Embryonic facial prominence (tissue), 1 donor: Measurements from ENCODE around the gene EMX2.
"Not testable (repeated sequence)": the region's sequence is repeated elsewhere in the genome, so short reads cannot be mapped to it uniquely, and the experiment has no call there.

Experiments used
- DNase-seq: peaks from one replicate; pipeline ENCODE4 v3.0.0-alpha.2; 2016; ENCODE audit errors: extremely low spot score

The EMX2 gene

DNA sequence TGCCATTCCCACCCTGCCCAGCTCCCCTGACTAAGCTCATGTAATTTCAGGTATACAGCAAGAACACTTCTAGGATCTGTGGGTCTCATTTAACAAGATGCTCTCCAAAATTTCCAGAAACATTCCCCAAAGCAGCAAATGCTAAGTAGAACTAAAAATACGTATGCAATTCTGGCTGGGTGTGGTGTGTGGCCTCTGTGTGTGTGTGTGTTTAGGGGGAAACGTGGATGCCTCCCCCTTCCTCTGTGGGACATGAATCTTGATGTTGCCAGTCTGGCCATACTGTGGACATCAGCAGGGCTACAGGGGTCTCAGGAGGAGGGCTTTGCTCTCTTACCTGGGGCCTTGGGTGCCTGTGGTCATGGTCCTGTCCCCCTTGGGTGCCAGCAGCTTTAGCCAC, 18.4 kb downstream of the EMX2 start:
- DNase-seq = no peak

DNA sequence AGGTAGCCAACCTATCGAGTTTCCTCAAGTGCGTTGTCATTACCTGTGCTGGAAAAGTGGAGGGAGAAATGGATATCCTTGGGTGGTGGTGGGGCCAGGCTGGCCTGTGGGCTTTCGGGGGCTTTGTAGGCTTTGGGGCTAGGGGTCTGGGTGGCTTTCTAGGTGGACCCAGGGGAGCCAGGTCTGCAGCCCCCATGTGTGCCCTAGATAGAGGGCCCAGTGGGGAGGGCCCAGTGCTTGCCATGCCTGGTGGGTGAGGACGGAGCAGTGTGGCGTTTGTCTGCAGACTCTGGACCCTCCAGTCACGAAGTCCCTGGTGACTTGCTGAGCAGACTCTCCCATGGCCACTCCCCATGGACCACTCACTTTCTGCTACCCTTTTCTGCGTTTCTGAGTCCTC, 19.7 kb downstream of the EMX2 start:
- DNase-seq = no peak

DNA sequence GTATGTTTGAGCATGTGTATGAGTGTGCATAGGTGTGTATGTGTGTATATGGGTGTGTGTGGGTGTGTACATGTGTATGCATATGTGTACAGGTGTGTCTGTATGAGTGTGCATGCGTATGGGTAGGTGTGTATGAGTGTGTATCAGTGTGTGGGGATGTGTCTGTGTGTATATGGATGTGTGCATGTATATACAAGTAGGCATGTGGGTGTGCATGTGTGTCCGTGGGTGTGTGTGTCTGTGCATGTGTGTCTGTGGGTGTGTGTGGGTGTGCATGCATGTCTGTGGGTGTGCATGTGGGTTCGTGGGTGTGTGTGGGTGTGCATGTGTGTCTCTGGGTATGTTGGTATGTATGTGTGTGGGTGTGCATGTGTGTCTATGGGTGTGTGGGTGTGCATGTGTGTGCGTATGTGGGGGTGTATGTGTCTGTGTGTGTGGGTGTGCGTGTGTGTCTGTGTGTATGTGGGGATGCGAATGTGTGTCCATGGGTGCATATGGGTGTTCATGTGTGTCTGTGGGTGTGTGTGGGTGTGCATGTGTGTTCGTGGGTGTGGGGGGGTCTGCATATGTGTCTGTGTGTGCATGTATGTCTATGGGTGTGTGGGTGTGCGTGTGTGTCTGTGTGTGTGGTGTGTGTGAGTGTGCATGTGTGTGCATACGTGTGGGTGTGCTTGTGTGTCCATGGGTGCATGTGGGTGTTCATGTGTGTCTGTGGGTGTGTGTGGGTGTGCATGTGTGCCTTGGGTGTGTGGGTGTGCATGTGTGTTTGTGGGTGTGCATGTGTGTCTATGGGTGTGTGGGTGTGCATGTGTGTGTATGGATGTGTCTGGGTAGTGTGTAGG, 20.6 kb downstream of the EMX2 start:
- no peak for DNase-seq

DNA sequence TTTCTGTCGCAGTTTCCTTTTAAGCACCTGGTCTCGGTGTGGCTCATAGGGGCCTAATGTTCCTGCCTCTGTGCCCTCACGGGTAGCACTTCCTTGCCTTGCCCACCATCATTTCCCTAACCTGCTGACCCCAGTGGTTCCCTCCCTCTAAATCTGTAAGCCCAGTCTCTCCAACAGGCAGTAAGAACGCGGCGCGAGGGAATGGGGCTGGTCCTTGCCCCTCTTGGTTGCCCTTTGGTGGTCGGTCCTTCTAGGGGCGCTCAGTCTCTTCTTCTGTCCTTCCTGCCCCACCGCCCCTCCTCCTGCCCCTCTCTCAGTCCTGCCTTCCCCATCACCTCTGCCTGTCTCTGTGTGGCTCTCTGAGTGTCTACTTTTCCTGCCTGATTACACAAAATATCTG, 21.2 kb downstream of the EMX2 start:
- no peak for DNase-seq

DNA sequence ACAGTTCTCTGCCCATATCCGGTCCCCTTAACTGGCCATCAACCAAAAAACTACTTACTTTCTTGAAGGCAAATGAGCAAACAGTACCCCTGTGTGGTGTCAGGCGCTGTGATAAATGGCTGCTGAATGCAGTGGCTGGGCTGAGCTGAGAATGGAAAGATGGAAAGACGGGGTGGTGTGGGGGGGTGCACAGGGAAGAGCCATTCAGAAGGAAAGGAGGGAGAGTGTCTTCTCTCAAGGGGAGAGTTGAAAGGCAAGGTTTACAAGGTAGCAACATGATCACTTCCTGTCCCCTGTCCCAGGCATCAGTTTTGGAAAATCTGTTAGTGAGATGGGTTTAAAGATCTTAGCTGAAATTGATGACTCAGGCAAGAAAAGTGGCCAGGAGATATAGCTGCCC, 22.5 kb downstream of the EMX2 start:
- DNase-seq = no peak

DNA sequence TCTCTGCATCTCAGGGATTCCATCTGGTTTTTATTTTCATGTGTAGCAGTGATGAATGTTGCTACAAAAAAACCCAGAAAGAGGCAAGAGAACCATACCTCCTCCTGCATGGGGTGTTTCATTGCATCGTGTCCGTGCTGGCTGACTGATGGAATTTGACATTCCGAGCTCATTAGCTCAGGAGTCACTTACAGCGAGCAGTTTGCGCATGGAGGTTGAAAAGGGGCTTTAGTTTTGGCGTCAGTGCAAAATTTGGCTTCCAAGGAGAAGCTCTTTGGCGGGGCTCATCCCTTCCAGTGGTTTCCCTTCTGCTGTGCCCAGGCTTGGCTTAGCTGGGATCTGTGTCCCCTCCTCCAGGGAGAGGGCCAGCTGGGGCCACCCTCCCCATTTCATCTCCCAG, 25.8 kb downstream of the EMX2 start:
- DNase-seq = no peak

DNA sequence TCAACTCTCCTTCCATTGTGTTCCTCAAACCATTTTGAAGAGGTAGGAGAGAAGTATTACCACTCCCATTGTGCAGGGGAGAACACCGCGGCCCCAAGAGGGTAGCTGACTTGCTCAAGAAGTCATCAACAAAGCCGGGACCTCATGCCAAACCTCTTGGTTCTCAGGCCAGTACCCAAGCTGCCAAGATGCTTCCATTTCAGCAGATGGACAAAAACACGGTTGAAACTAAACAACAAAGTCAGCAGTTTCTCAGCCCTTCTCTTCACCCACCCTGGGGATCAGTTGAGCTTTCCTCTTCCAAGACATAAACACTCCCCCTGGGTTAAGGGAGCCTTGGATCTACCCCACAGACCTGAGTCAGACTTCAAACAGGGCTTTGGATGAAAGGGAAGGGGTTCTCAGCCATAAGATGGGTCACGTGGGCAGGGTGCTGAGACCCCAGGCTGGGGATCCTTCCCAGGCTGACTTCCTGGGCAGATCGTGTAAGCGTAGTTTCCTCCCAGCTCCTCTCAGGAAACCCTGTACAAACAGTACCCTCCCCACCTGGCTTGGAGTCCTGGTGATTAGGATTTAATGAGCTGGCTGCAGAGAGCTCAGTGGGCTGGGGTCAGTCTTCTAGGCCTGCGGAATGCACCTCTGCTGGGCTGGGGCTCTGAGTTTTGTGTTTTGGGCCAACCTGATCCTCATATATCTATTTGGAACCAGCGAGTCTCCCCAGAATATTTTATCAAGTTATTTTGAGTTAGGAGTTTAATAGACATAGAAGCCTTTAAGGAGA, 27.3 kb downstream of the EMX2 start:
- no peak for DNase-seq

DNA sequence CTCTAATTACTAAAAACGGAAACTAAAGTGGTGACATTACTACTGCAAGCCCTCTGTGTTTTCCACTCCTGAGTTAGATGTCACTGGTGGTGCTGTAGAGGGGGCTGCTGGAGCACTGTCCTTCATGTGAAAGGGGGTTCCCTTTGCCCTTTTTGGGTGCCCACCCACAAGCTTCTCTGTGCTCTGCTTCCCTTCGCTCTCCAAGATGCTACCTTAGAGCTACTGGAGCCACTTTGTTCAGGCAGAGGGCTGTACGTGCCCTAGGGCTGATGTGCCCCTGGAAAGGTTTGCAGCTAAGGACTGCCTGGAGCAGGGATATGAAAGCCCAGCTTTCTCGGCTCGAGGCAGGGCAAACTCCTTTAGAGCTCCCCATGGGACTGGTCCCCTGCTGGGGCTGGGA, 28.3 kb downstream of the EMX2 start:
- DNase-seq = no peak

DNA sequence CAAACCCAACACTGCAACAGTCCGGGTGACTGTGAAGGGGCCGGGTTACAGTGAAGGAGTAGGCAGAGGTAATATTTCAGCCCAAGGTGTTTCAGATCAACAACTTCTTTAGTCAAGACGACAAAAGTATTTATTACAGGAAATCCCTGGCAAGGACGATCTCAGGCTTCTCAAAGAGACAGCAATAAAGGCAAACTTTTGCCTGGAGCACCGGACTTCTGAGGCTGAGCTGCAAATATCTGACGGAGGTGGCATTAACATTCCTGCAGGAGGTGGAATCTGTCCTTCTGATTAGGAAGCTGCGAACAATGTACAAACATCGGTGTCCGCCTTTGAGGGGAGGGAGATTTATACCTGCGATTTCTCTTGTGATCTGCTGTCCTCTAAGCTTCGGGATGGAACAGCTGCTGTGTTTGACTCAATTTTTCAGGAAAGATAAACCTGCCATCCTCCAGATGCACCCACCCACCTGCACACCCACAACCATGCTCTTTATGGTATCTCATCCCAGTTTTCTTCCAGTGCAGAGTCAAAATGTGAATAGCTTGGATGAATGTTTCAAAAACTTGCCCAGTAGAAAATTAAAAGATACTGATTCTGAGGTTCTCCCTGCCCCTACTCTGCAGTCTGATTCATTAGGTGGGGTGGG, 32.1 kb downstream of the EMX2 start:
- no peak for DNase-seq

DNA sequence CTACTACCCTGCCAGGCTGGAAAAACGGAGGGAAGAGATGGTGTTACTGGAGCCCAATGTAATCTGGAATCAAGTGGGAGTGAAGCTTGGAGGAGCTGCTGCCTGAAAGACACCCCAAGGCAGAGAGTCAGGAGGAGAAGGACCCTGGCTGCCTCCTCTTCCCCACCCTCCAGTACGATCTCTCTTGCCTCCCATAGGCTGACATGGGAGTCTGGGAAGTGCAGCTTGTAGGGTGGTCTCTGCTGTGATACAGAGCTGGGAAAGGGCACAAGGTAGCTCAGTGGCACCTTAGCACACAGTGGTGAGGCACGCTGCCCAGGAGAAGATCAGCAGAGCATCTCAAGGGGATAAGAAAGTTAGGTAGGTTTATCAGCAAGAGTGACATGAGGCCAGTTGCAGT, 35.9 kb downstream of the EMX2 start:
- DNase-seq = no peak

DNA sequence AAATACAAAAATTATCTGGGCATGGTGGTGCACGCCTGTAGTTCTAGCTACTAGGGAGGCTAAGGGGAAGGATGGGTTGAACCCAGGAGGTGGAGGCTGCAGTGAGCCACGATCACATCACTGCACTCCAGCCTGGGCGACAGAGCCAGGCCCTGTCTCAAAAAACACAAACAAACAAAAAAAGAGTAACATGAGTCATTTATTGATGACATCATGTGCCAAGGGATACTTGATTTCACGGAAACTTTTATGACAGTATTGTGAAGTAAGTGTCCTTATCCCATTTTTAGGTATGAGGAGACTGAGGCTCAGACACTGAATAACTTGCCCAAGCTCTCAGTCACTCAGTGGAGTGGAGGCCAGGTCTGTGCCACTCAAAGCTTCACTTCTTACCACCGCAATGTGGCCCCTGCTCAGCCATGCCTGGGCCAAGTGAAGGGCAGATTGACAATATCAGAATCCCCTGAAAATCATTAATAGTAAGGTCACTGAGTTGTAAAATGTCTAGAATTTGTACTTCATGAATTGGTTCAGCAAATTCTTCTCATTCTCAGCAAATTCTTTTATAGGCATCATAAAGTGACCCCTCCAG, 36.5 kb downstream of the EMX2 start:
- DNase-seq = no peak

DNA sequence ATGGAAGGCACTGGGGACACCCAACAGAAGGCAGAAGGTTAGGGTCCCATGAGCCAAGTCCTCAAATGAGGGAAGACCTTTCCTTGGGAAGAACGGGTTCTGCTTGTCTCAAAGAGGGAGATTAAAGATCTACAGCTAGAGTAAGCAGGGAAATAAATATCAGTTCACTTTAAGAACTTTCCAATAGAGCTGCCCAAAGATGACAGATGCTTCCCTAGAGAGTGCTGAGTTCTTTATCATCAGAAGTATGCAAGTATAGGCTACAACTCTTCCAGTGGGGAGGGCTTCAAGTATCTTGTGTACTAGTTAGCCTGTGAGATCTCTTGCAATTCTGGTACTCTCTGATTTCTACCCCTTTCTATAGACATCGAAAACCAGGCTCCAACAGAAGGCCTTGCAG, 39.4 kb downstream of the EMX2 start:
- no peak for DNase-seq

DNA sequence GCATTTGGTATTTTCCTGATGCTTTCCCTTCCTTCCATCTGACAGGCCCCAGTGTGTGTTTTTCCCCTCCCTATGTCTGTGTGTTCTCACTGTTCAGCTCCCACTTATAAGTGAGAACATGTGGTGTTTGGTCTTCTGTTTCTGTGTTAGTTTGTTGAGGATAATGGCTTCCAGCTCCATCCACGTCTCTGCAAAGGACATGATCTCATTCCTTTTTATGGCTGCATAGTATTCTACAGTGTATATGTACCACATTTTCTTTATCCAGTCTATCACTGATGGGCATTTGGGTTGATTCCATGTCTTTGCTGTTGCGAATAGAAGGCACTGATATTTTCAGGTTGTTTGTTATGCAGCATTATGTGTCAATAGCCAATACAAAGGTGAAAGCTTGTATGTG, 42.3 kb downstream of the EMX2 start:
- not testable (repeated sequence) for DNase-seq

DNA sequence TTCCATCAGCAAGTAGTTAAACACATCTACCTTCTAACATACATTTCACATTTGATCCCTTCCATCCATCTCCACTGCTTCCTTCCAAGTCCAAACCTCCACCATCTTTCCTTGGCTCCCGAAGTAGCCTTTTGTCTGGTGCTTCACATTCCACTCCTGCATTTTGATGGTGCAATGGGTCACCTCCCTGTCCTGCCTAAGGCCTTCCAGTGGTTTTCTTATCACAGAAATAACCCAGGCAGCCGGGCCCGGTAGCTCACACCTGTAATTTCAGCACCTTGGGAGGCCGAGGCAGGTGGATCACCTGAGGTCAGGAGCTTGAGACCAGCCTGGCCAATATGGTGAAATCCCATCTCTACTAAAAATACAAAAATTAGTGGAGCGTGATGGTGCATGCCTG, 44.5 kb downstream of the EMX2 start:
- DNase-seq = no peak

DNA sequence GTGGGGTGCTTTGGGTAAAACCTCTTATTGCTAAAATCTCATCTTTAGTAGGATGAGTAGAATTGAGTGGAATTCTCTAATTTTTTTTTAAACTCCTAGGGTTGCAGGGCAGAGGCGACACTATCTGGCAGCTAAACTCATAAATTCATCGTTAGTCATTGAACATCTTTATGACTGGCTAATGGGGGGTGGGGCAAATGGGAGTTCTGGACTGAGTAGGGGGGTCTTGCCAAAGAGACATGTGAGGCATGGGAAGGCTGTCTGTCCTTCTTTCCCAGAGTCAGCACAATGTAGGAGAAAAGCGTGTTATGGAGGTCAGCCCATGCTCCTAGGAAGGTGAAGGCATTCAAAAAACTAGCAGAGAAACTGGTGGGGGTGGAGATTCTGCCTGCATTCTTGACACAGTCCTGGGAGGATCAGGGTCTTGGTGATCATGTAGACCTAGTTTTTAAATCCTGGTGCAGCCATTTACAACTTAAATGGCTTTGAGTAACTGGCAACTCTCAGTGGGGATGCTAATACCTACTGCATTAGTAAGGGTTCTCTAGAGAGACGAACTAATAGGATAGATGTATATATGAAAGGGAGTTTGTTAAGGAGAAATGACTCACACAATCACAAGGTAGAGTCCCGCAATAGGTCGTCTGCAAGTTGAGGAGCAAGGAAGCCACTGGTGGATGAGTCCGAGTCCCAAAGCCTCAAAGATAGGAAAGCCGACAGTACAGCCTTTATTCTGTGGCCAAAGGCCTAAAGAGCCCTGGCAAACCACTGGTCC, 47.7 kb downstream of the EMX2 start:
- no peak for DNase-seq

DNA sequence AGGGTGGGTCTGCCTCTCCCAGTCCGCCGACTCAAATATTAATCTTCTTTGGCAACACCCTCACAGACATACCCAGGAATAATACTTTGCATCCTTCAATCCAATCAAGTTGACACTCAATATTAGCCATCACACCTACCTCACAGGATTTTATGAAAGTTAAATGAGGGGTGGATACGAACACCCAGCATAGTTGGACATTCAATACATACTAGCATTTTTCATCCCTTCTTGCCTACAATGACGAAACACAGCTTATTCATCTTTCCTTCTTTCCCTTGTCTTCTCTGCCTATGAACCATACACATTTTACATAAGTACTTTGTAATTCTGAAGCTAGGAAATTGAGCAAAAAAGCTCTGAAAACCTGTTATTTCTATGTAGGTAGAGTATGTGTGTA, 48.5 kb downstream of the EMX2 start:
- DNase-seq = no peak

DNA sequence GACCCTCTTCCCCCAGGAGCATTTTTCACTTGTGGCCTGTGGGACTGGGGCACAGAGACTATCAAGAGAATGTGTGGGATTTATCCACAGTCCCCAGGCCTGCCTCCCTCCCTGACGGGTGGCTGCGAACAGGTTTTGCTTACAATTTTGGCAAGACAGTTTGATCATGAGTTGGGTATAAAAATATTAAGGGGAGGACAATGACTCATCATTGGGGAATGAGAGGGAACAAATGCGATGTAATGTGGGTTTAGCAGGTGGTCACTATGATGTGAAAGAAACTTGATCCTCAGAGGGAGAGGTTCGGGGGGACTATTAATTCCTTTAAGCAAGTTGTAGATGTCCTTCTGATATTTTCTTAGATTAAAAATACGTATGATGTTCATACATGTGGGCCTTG, 52.2 kb downstream of the EMX2 start:
- DNase-seq = no peak

DNA sequence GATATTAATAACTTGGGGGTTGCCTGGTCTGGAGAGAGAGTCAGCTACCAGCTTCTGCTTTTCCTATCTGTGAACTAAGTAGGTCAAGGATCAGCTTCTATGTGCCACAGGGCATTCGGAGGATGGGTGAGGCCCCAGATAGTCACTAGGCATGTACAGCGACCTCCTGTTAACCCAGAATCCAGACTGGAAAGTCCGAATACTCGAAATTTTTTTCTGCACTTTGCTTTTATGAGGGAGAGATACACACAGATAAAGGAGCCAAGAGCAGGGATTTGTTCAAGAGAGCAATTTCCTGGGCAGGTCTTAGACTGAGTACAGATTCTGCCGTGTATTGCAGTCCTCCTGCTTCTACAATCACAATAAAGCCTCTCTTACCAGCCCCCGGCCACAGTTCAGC, 54.2 kb downstream of the EMX2 start:
- DNase-seq = no peak

DNA sequence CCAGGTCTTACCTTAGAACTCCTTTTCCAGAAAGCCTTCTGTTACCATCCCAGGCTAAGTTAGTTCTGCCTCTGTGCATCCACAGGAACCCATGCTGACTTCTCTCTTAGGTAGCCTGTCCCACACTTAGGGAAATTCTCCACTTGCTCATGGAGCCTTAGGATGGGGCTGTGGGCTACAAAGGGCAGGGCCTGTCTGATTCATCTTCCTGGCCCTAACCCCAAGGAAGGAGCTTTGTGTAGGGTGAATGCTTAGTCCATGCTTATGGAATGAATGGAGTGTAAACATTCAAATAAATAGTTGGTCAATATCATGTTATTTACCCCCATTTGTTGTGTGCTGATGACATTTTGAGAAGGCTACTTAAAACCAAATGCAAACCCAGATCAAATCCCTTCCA, 54.7 kb downstream of the EMX2 start:
- no peak for DNase-seq
